NCI-H524 (cell line): ENCODE results near the gene RRH.
"Not testable (repeated sequence)": the region's sequence is repeated elsewhere in the genome, so short reads cannot be mapped to it uniquely, and the experiment has no call there.

Experiments used
- DNase-seq, 2 experiments: peaks; one replicate each; lab custom pipeline; 2025; lab: John Stamatoyannopoulos, UW

Gene RRH

GRCh38 chr4:109827672-109828071 lies at the start of gene RRH:
TSS of gene RRH (plus strand) at chr4:109827972. CDS start at chr4:109828028, 56 bp downstream.
- no peak for DNase-seq

GRCh38 chr4:109782092-109782491 lies 45.7 kb upstream of the RRH start:
- DNase-seq = not testable (repeated sequence)

GRCh38 chr4:109786846-109787245 lies 40.9 kb upstream of the RRH start:
- DNase-seq = no peak

- DNase-seq = peak in 1 of 2 experiments; percentile 0
Observed at GRCh38 chr4:109787807-109788206, 40.0 kb upstream of the RRH start.

GRCh38 chr4:109795059-109795458 lies 32.7 kb upstream of the RRH start:
- no peak for DNase-seq

- no peak for DNase-seq
Observed at GRCh38 chr4:109798866-109799265, 28.9 kb upstream of the RRH start.

GRCh38 chr4:109801099-109801789 lies 26.5 kb upstream of the RRH start:
- no peak for DNase-seq

GRCh38 chr4:109801895-109802319 lies 25.9 kb upstream of the RRH start, which contains the start of gene CFI:
TSS of gene CFI (minus strand) at chr4:109801999. CDS start at chr4:109801971, 28 bp downstream.
- DNase-seq = no peak

- DNase-seq = peak in 1 of 2 experiments; percentile 52
Observed at GRCh38 chr4:109803924-109804571, 23.7 kb upstream of the RRH start.

GRCh38 chr4:109809655-109810054 lies 18.1 kb upstream of the RRH start:
- no peak for DNase-seq

GRCh38 chr4:109810552-109811387 lies 17.0 kb upstream of the RRH start:
- DNase-seq = no peak

- DNase-seq = no peak
Observed at GRCh38 chr4:109811707-109812106, 16.1 kb upstream of the RRH start.

GRCh38 chr4:109815151-109816081 lies 12.4 kb upstream of the RRH start, which contains the start of gene GAR1:
TSS of gene GAR1 (plus strand) at chr4:109815762. CDS start at chr4:109816165, 403 bp downstream.
- DNase-seq = peak; percentile 53 to 80

GRCh38 chr4:109816082-109816442 lies 11.7 kb upstream of the RRH start:
- DNase-seq = no peak

- no peak for DNase-seq
Observed at GRCh38 chr4:109816894-109817293, 10.9 kb upstream of the RRH start.

- DNase-seq = no peak
Observed at GRCh38 chr4:109818268-109818667, 9.5 kb upstream of the RRH start.

- DNase-seq = peak in 1 of 2 experiments; percentile 6
Observed at GRCh38 chr4:109820563-109820962, 7.2 kb upstream of the RRH start.

GRCh38 chr4:109821185-109821584 lies 6.6 kb upstream of the RRH start:
- DNase-seq = no peak

GRCh38 chr4:109826719-109827118 lies 1.1 kb upstream of the RRH start:
- DNase-seq = peak in 1 of 2 experiments; percentile 0

GRCh38 chr4:109833756-109834155 lies 6.0 kb downstream of the RRH start:
- DNase-seq = no peak

- DNase-seq = no peak
Observed at GRCh38 chr4:109836985-109837384, 9.2 kb downstream of the RRH start.
